MG63 (cell line): Measurements from ENCODE around the gene DEFB124. TPM values are rescaled to one million over a fixed set of nuclear protein-coding genes. Genes with fewer than 3 reads are reported as not detected.
"Not testable (repeated sequence)": the region's sequence is repeated elsewhere in the genome, so short reads cannot be mapped to it uniquely, and the experiment has no call there.

ENCODE experiments used
- DNase-seq: peaks from one replicate; pipeline ENCODE4 v3.0.0-alpha.2; 2020
- H3K27me3 ChIP-seq: fragments of 250-450 bp; sonication (Bioruptor Pico); 2 replicates; pipeline ENCODE4 v1.5.1; 2020; ENCODE audit warnings: mild to moderate bottlenecking, moderate library complexity
- H3K36me3 ChIP-seq: fragments of 250-450 bp; sonication (Bioruptor Pico); 2 replicates; pipeline ENCODE4 v1.5.1; 2020; ENCODE audit warnings: mild to moderate bottlenecking, moderate library complexity
- H3K4me3 ChIP-seq: fragments of 250-450 bp; sonication (Bioruptor Pico); 2 replicates; pipeline ENCODE4 v1.5.1; 2020; ENCODE audit warnings: mild to moderate bottlenecking, moderate library complexity
- H3K9me3 ChIP-seq: fragments of 250-450 bp; sonication (Bioruptor Pico); 2 replicates; pipeline ENCODE4 v1.5.1; 2020; ENCODE audit warnings: mild to moderate bottlenecking, moderate library complexity
- total RNA-seq: library from RNA; depleted of rRNA; stranded (reverse); fragments of >200 nt; shearing (Covaris generic); gene quantifications from 2 replicates; pipeline ENCODE4 v1.2.3, GENCODE V29; 2014; ENCODE audit warnings: low replicate concordance; rRNA removed

The DEFB124 gene
- total RNA-seq, 1 experiment from 2014 or later: not detected

GRCh38 chr20:31454361-31454760 is 20.6 kb downstream of the DEFB124 start:
- Histone ChIP-seq H3K27me3 (peaks cover 5% of the 10 kb centered on the region; the same call in 1 of the 2 replicates), H3K4me3 (no peak overlapping the region), H3K9me3 (no peaks in the 10 kb centered on the region), H3K36me3 (no peaks in the 10 kb centered on the region)
- no peak for DNase-seq

- H3K36me3 ChIP-seq: no peaks in the 10 kb centered on the region
- H3K4me3 ChIP-seq: no peak overlapping the region
- no peak for DNase-seq
- H3K27me3 ChIP-seq: no peaks in the 10 kb centered on the region
- no peaks in the 10 kb centered on the region for H3K9me3 ChIP-seq
These were observed 22.4 kb downstream of the DEFB124 start for GRCh38 chr20:31452575-31452974.

- no peaks in the 10 kb centered on the region for H3K27me3 ChIP-seq
- no peak overlapping the region for H3K4me3 ChIP-seq
- no peaks in the 10 kb centered on the region for H3K9me3 ChIP-seq
- H3K36me3 ChIP-seq: no peaks in the 10 kb centered on the region
- no peak for DNase-seq
These were observed 25.2 kb downstream of the DEFB124 start for GRCh38 chr20:31449511-31450414.

GRCh38 chr20:31446084-31446819 is 28.7 kb downstream of the DEFB124 start:
- DNase-seq: no peak
- H3K4me3 ChIP-seq: no peak overlapping the region
- no peaks in the 10 kb centered on the region for H3K9me3 ChIP-seq
- H3K27me3 ChIP-seq: no peaks in the 10 kb centered on the region; the same call in 1 of the 2 replicates
- H3K36me3 ChIP-seq: no peaks in the 10 kb centered on the region

- no peak for DNase-seq
- Histone ChIP-seq H3K4me3 (no peak within 1 kb of the TSS), H3K36me3 (no peaks in the 10 kb centered on the region), H3K27me3 (no peaks in the 10 kb centered on the region; the same call in 1 of the 2 replicates), H3K9me3 (no peaks in the 10 kb centered on the region)
These were observed 34.8 kb downstream of the DEFB124 start, which contains the start of gene DEFB123 for GRCh38 chr20:31440012-31440659. TSS of gene DEFB123 (plus strand) at chr20:31440632. CDS start at chr20:31440699, 67 bp downstream.

- no peak for DNase-seq
- Histone ChIP-seq H3K4me3 (no peak overlapping the region), H3K27me3 (peaks cover 9% of the 10 kb centered on the region), H3K36me3 (no peaks in the 10 kb centered on the region), H3K9me3 (no peaks in the 10 kb centered on the region)
These were observed 44.3 kb downstream of the DEFB124 start for GRCh38 chr20:31430568-31431115.

GRCh38 chr20:31427576-31427975 is 47.4 kb downstream of the DEFB124 start:
- H3K27me3 ChIP-seq, H3K4me3 ChIP-seq, DNase-seq, H3K36me3 ChIP-seq, H3K9me3 ChIP-seq: not testable (repeated sequence)

GRCh38 chr20:31426891-31427551 is 47.9 kb downstream of the DEFB124 start:
- not testable (repeated sequence) for H3K9me3 ChIP-seq, DNase-seq, H3K36me3 ChIP-seq, H3K4me3 ChIP-seq
- H3K27me3 ChIP-seq: peaks cover 12% of the 10 kb centered on the region

- H3K27me3 ChIP-seq: peaks cover 11% of the 10 kb centered on the region
- no peak for DNase-seq
- no peaks in the 10 kb centered on the region for H3K36me3 ChIP-seq
- H3K4me3 ChIP-seq: no peak overlapping the region
- H3K9me3 ChIP-seq: no peaks in the 10 kb centered on the region
These were observed 49.1 kb downstream of the DEFB124 start for GRCh38 chr20:31425797-31426196.

GRCh38 chr20:31418307-31418706 is 56.6 kb downstream of the DEFB124 start:
- Histone ChIP-seq H3K9me3 (no peaks in the 10 kb centered on the region), H3K36me3 (no peaks in the 10 kb centered on the region), H3K27me3 (peaks cover 11% of the 10 kb centered on the region; the same call in 1 of the 2 replicates), H3K4me3 (no peak overlapping the region)
- no peak for DNase-seq

GRCh38 chr20:31415653-31416052 is 59.3 kb downstream of the DEFB124 start:
- DNase-seq: no peak
- H3K9me3 ChIP-seq: no peaks in the 10 kb centered on the region
- no peaks in the 10 kb centered on the region for H3K27me3 ChIP-seq
- no peaks in the 10 kb centered on the region for H3K36me3 ChIP-seq
- H3K4me3 ChIP-seq: no peak overlapping the region

Other genes starting within 250 kb of the DEFB124 start
- gene DEFB115, start 217.5 kb downstream of the DEFB124 start, total RNA-seq: not detected in 2 replicates
- gene DEFB116, start 166.5 kb downstream of the DEFB124 start, total RNA-seq: not detected in 2 replicates
- gene DEFB118, start 106.5 kb downstream of the DEFB124 start, total RNA-seq: not detected in 2 replicates
- not detected in 2 replicates for gene DEFB119, start 84.5 kb downstream of the DEFB124 start, total RNA-seq
- not detected in 2 replicates for gene DEFB121, start 68.9 kb downstream of the DEFB124 start, total RNA-seq
- not detected in 2 replicates for gene DEFB123, start 34.5 kb downstream of the DEFB124 start, total RNA-seq
- gene REM1, start 161 bp upstream of the DEFB124 start, total RNA-seq: not detected in 2 replicates
- gene HM13, start 39.3 kb upstream of the DEFB124 start, total RNA-seq: 115 and 155 TPM in 2 replicates
- 363 and 396 TPM in 2 replicates for gene ID1, start 130.2 kb upstream of the DEFB124 start, total RNA-seq
- gene COX4I2, start 162.8 kb upstream of the DEFB124 start, total RNA-seq: not detected in 2 replicates
- gene BCL2L1, start 247.7 kb upstream of the DEFB124 start, total RNA-seq: 63.0 and 64.2 TPM in 2 replicates